GM12878 (cell line): ENCODE data around the gene ELAC1. TPM values are rescaled to one million over a fixed set of nuclear protein-coding genes. Genes with fewer than 3 reads are reported as not detected.

Source experiments
- ATAC-seq: fragments of 200-7000 bp; cut with Tn5 transposase; 3 replicates; pipeline ENCODE4 v1.9.1; 2020; ENCODE audit warnings: mild to moderate bottlenecking, moderate library complexity
- BruUV-seq: library from RNA; stranded (reverse); fragments of 400-500 nt; replicated peaks from 2 replicates; lab custom pipeline; 2021; lab: Mats Ljungman, UMichigan
- CTCF ChIA-PET: fragments of 300-600 bp; sonication (Branson Sonifier 250); formaldehyde crosslinking; extraction: SDS; loops from one replicate; lab custom pipeline; 2021; ENCODE audit warnings: inconsistent platforms; lab: Yijun Ruan, JAX
- POLR2A ChIA-PET: fragments of 350-600 bp; formaldehyde crosslinking; extraction: SDS; loops from one replicate; lab custom pipeline; 2021; ENCODE audit warnings: inconsistent platforms; lab: Charles Lee
- RAD21 ChIA-PET: fragments of 300-600 bp; sonication (Branson Sonifier 250); formaldehyde crosslinking; loops from one replicate; lab custom pipeline; 2023; ENCODE audit warnings: antibody characterized with exemption; ENCODE audit not compliant: unreplicated experiment; lab: Charles Lee
- SMC1A ChIA-PET: fragments of 300-600 bp; sonication (Branson Sonifier 250); formaldehyde crosslinking; loops from one replicate; lab custom pipeline; 2023; ENCODE audit not compliant: unreplicated experiment, uncharacterized antibody; lab: Charles Lee
- DNase-seq: peaks from one replicate; pipeline ENCODE4 v3.0.0-alpha.2; 2011; ENCODE audit warnings: low read depth, low spot score
- FAIRE-seq: peaks from 3 replicates; lab custom pipeline; 2011; peaks lifted over from hg19 to GRCh38; lab: Jason Lieb, UNC
- H2AFZ ChIP-seq: 2 replicates; pipeline ENCODE4 v1.6.0; 2011; ENCODE audit warnings: low read depth, low read length, control low read depth; ENCODE audit not compliant: control insufficient read depth
- H3K27ac ChIP-seq: 2 replicates; pipeline ENCODE4 v1.5.1; 2011; ENCODE audit warnings: control low read depth; ENCODE audit not compliant: control insufficient read depth, insufficient read depth
- H3K27me3 ChIP-seq, 2 experiments: replicated peaks in 1 of 2; 2 replicates each; pipeline versions ENCODE4 v1.6.0 to v1.6.1; 2011; ENCODE audit warnings: low read length in 1 of 2; ENCODE audit not compliant: control insufficient read depth in 2 of 2, insufficient read depth in 2 of 2
- H3K36me3 ChIP-seq, 2 experiments: 2 replicates each; pipeline ENCODE4 v1.5.1; 2011; ENCODE audit warnings: low read length in 1 of 2; ENCODE audit not compliant: control insufficient read depth in 2 of 2, insufficient read depth in 2 of 2
- H3K4me1 ChIP-seq: 2 replicates; pipeline ENCODE4 v1.6.1; 2011; ENCODE audit warnings: mild to moderate bottlenecking, low read length, moderate library complexity, mixed read lengths; ENCODE audit not compliant: control insufficient read depth, insufficient read depth
- H3K4me2 ChIP-seq: 2 replicates; pipeline ENCODE4 v1.6.0; 2011; ENCODE audit warnings: control low read depth; ENCODE audit not compliant: control insufficient read depth, insufficient read depth
- H3K4me3 ChIP-seq: fragments of 200-600 bp; sonication (generic); 2 replicates; pipeline ENCODE4 v1.5.1; 2016
- H3K79me2 ChIP-seq: 2 replicates; pipeline ENCODE4 v1.6.0; 2011; ENCODE audit warnings: low read length; ENCODE audit not compliant: control insufficient read depth, insufficient read depth
- H3K9ac ChIP-seq: 2 replicates; pipeline ENCODE4 v1.8.0; 2011; ENCODE audit warnings: low read length, control low read depth, mixed read lengths; ENCODE audit not compliant: control insufficient read depth, insufficient read depth
- H3K9me3 ChIP-seq: replicated peaks from 3 replicates; pipeline ENCODE4 v1.5.1; 2011; ENCODE audit warnings: mild to moderate bottlenecking, low read length; ENCODE audit not compliant: control insufficient read depth, insufficient read depth
- H4K20me1 ChIP-seq: 2 replicates; pipeline ENCODE4 v1.6.0; 2011; ENCODE audit not compliant: control insufficient read depth, insufficient read depth
- CEBPB ChIP-seq, 2 experiments: fragments of 150-350 bp in 1 of 2; IDR thresholded peaks; 2 replicates each; pipeline ENCODE4 v1.6.1; 2012 to 2014; ENCODE audit warnings: low read depth in 2 of 2, low read length in 2 of 2, borderline replicate concordance in 1 of 2, inconsistent platforms in 1 of 2
- CREB1 ChIP-seq: IDR thresholded peaks from 2 replicates; pipeline ENCODE4 v1.6.1; 2012; ENCODE audit warnings: low read depth, mild to moderate bottlenecking, inconsistent platforms
- FOXM1 ChIP-seq: IDR thresholded peaks from 2 replicates; pipeline ENCODE4 v1.6.1; 2012; ENCODE audit warnings: low read depth, mild to moderate bottlenecking, inconsistent platforms, low read length, moderate library complexity
- NFIC ChIP-seq: IDR thresholded peaks from 2 replicates; pipeline ENCODE4 v1.6.1; 2012; ENCODE audit warnings: low read depth, mild to moderate bottlenecking, inconsistent platforms, low read length, moderate library complexity
- NR2C2 ChIP-seq: IDR thresholded peaks from 2 replicates; pipeline ENCODE4 v1.6.1; 2011; ENCODE audit warnings: borderline replicate concordance, low read depth; ENCODE audit not compliant: control insufficient read depth, insufficient read length
- PAX5 ChIP-seq: IDR thresholded peaks from 2 replicates; pipeline ENCODE4 v1.6.1; 2011; ENCODE audit warnings: low read depth, low read length, borderline replicate concordance
- RCOR1 ChIP-seq: conservative IDR thresholded peaks from 2 replicates; pipeline ENCODE4 v1.6.1; 2012; ENCODE audit warnings: low read depth, low read length, improper control_type of control experiment
- ZNF24 ChIP-seq: fragments of 450-650 bp; IDR thresholded peaks from 2 replicates; pipeline ENCODE4 v1.6.1; 2017; ENCODE audit warnings: antibody characterized with exemption, mild to moderate bottlenecking
- WGBS: methylation state at CpG from one replicate; pipeline ENCODE4 v1.1.6; 2016; ENCODE audit warnings: low lambda C conversion rate; ENCODE audit not compliant: insufficient replicate concordance, insufficient coverage; ENCODE audit errors: missing lambda C conversion rate; 5-methylcytosine and 5-hydroxymethylcytosine counted together
- in situ Hi-C: fragments of 300-500 bp; cut with MboI; formaldehyde crosslinking; loops from 9 replicates; pipeline ENCODE4 v1.14.3; 2018; ENCODE audit warnings: mixed read lengths
- intact Hi-C: fragments of 100-400 bp; cut with micrococcal nuclease; formaldehyde crosslinking; loops from one replicate; pipeline ENCODE4 v1.14.2; 2022; ENCODE audit not compliant: unreplicated experiment
- polyA plus RNA-seq, 11 experiments: library from polyadenylated mRNA; depleted of rRNA in 4 of 11; unstranded in 6 of 11; stranded (reverse) in 5 of 11; fragments of >200 nt; fragmentation: Nextera tagmentation in 4 of 11; fragmentation: Illumina TruSeq in 1 of 11; extraction: Ambion mirVana in 4 of 11; extraction: Trizol in 1 of 11; gene quantifications; 1 replicate in 1 of 11; 2 replicates in 10 of 11; pipeline versions ENCODE4 v1.2.1 to v1.2.3, GENCODE V29; 2011 to 2016; ENCODE audit warnings: inconsistent platforms in 2 of 11, missing spikeins in 2 of 11, low read depth in 1 of 11
- total RNA-seq, 4 experiments: library from RNA; depleted of rRNA in 3 of 4; stranded (reverse); fragments of >200 nt in 3 of 4; fragmentation: Illumina TruSeq in 1 of 4; extraction: Trizol in 1 of 4; gene quantifications; 2 replicates each; pipeline versions ENCODE4 v1.2.1 to v1.2.3, GENCODE V29; 2013 to 2021
- TF ChIP-seq, protein P1 (sequence below): fragments of 450-650 bp; IDR thresholded peaks from 2 replicates; pipeline ENCODE4 v1.6.1; 2016; ENCODE audit warnings: mild to moderate bottlenecking
- TF ChIP-seq, protein P2 (sequence below): IDR thresholded peaks from 2 replicates; pipeline ENCODE4 v1.6.1; 2012; ENCODE audit warnings: improper control_type of control experiment, low read depth, low read length; ENCODE audit not compliant: insufficient replicate concordance
- TF ChIP-seq, protein P3 (sequence below): fragments of 450-650 bp; IDR thresholded peaks from 2 replicates; pipeline ENCODE4 v1.6.1; 2018; ENCODE audit warnings: borderline replicate concordance, mild to moderate bottlenecking; ENCODE audit not compliant: partially characterized antibody

The ELAC1 gene
- total and polyA plus RNA-seq, 10 of the 15 experiments (the other 5 are each of a cell fraction or from before 2014, with no cell fraction given) = 4.9 to 23.0 (median 9.8) TPM

DNA sequence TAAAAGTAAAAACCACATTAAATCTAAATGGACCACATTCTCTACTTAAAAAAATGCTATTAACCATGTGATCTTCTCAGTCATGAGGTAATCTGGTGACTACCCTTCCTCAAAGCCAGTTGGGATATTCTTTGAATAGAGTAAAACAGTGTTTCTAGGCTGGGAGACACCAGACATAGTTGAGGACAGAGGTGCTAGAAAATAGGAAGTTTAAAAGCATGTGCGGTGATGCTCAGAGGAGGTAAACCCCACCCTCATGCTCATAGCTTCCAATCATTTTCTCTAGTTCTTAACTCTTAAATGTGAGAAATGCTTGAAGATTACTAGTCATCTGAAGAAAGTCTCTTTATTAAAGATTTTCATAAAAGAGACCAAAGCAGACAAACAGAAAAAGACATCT is 30.7 kb upstream of the ELAC1 start (continued):
- no peak for TF ChIP-seq PAX5

DNA sequence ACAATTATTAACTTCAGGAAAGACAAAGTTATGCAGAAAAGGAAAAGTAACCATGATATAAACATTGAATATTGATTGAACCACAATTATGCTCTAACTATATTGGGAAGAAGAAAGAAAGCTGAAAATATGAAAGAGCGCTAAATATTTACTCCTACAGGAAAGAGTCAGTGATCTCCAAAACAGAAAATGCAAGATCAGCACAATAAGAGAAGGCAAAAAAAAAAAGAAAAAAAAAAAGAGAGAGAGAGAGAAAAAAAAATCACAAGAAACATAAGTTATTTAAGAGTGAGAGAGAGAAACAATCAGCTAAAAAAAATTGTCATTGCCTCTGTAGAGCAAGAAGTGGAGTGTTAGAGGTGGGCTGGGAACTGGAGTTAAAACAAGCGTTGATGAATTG is 28.9 kb upstream of the ELAC1 start:
- intact Hi-C loops = no loop called here
- SMC1A ChIA-PET = interaction anchor here (1.8 kb wide), 1 partner anchor 112 kb away, joined by 5 read pairs; no protein-coding TSS in a partner anchor
- FAIRE-seq (no peak), DNase-seq (no peak), ATAC-seq (no peak)
- no peaks in the 10 kb centered on the region for H4K20me1 ChIP-seq
- WGBS = 96% methylated on average over 2 of the region's 2 CpGs
- no peaks in the 10 kb centered on the region for H3K9me3 ChIP-seq
- peaks cover 1 to 13% of the 10 kb centered on the region in 2 experiments; a peak in 2 of 4 replicates for H3K36me3 ChIP-seq
- CTCF ChIA-PET = interaction anchor here (1.3 kb wide), 1 partner anchor 21 kb away, joined by 3 read pairs; no protein-coding TSS in a partner anchor
- in situ Hi-C loops = no loop called here
- H3K4me3 ChIP-seq = no peak overlapping the region
- no peaks in the 10 kb centered on the region for H3K4me1 ChIP-seq
- POLR2A ChIA-PET = no interaction called here
- RAD21 ChIA-PET = interaction anchor here (0.7 to 2.1 kb wide), 2 partner anchors 118 to 248 kb away, joined by 3 to 7 read pairs; no protein-coding TSS in a partner anchor
- no TSS peak for BruUV-seq
- no peak overlapping the region for H3K27ac ChIP-seq
- no peaks in the 10 kb centered on the region for H3K79me2 ChIP-seq
- H2AFZ ChIP-seq = no peak overlapping the region
- no peaks in the 10 kb centered on the region for H3K27me3 ChIP-seq
- H3K4me2 ChIP-seq = no peak overlapping the region
- no peak overlapping the region for H3K9ac ChIP-seq
- TF ChIP-seq ZNF24 (no peak), NFIC (no peak), FOXM1 (no peak), NR2C2 (no peak), RCOR1 (no peak), CEBPB (IDR thresholded peaks at IDR 0.05; ENCODE audit: borderline replicate concordance in 1 of 2, low read depth in 2 of 2, low read length in 2 of 2) (no peak), CREB1 (no peak)
- TF ChIP-seq, protein P1, sequence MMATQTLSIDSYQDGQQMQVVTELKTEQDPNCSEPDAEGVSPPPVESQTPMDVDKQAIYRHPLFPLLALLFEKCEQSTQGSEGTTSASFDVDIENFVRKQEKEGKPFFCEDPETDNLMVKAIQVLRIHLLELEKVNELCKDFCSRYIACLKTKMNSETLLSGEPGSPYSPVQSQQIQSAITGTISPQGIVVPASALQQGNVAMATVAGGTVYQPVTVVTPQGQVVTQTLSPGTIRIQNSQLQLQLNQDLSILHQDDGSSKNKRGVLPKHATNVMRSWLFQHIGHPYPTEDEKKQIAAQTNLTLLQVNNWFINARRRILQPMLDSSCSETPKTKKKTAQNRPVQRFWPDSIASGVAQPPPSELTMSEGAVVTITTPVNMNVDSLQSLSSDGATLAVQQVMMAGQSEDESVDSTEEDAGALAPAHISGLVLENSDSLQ = no peak
- TF ChIP-seq, protein P2, sequence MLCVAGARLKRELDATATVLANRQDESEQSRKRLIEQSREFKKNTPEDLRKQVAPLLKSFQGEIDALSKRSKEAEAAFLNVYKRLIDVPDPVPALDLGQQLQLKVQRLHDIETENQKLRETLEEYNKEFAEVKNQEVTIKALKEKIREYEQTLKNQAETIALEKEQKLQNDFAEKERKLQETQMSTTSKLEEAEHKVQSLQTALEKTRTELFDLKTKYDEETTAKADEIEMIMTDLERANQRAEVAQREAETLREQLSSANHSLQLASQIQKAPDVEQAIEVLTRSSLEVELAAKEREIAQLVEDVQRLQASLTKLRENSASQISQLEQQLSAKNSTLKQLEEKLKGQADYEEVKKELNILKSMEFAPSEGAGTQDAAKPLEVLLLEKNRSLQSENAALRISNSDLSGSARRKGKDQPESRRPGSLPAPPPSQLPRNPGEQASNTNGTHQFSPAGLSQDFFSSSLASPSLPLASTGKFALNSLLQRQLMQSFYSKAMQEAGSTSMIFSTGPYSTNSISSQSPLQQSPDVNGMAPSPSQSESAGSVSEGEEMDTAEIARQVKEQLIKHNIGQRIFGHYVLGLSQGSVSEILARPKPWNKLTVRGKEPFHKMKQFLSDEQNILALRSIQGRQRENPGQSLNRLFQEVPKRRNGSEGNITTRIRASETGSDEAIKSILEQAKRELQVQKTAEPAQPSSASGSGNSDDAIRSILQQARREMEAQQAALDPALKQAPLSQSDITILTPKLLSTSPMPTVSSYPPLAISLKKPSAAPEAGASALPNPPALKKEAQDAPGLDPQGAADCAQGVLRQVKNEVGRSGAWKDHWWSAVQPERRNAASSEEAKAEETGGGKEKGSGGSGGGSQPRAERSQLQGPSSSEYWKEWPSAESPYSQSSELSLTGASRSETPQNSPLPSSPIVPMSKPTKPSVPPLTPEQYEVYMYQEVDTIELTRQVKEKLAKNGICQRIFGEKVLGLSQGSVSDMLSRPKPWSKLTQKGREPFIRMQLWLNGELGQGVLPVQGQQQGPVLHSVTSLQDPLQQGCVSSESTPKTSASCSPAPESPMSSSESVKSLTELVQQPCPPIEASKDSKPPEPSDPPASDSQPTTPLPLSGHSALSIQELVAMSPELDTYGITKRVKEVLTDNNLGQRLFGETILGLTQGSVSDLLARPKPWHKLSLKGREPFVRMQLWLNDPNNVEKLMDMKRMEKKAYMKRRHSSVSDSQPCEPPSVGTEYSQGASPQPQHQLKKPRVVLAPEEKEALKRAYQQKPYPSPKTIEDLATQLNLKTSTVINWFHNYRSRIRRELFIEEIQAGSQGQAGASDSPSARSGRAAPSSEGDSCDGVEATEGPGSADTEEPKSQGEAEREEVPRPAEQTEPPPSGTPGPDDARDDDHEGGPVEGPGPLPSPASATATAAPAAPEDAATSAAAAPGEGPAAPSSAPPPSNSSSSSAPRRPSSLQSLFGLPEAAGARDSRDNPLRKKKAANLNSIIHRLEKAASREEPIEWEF = no peak
- TF ChIP-seq, protein P3, sequence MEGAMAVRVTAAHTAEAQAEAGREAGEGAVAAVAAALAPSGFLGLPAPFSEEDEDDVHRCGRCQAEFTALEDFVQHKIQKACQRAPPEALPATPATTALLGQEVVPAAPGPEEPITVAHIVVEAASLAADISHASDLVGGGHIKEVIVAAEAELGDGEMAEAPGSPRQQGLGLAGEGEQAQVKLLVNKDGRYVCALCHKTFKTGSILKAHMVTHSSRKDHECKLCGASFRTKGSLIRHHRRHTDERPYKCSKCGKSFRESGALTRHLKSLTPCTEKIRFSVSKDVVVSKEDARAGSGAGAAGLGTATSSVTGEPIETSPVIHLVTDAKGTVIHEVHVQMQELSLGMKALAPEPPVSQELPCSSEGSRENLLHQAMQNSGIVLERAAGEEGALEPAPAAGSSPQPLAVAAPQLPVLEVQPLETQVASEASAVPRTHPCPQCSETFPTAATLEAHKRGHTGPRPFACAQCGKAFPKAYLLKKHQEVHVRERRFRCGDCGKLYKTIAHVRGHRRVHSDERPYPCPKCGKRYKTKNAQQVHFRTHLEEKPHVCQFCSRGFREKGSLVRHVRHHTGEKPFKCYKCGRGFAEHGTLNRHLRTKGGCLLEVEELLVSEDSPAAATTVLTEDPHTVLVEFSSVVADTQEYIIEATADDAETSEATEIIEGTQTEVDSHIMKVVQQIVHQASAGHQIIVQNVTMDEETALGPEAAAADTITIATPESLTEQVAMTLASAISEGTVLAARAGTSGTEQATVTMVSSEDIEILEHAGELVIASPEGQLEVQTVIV = no peak
